ENCODE data around the gene LRCOL1.

LRCOL1 gene

DNA sequence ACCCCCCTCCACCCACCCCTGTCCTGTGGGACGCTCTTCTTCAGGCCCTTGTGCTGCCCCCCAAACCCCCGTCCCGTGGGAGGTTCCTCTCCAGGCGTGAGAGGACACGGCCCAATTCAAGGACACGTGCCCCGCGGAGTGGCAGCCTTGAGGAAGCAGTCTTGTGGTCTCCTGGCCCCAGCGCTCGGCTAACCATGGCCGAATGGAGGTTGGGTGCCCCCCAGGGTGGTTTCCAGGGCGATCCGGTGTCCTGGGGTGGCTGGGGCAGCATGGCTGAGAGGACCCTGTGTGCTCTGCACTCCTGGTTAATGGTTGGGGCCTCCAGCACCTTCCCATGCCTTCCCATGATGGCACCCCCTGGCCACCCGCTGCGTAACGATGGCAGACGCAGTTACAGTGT is 53.6 kb downstream of the LRCOL1 start:
- H3K9me3 ChIP-seq (ENCODE audit: control insufficient read depth, insufficient read depth, low read length) = no peaks in the 10 kb centered on the region
- H3K27me3 ChIP-seq (ENCODE audit: control insufficient read depth, low read length) = no peaks in the 10 kb centered on the region
- no peak overlapping the region for H3K4me3 ChIP-seq (ENCODE audit: low read length)
- TF ChIP-seq EZH2phosphoT487 (IDR thresholded peaks at IDR 0.05; ENCODE audit: borderline replicate concordance, low read length) = no peak
- TF ChIP-seq, protein P1, sequence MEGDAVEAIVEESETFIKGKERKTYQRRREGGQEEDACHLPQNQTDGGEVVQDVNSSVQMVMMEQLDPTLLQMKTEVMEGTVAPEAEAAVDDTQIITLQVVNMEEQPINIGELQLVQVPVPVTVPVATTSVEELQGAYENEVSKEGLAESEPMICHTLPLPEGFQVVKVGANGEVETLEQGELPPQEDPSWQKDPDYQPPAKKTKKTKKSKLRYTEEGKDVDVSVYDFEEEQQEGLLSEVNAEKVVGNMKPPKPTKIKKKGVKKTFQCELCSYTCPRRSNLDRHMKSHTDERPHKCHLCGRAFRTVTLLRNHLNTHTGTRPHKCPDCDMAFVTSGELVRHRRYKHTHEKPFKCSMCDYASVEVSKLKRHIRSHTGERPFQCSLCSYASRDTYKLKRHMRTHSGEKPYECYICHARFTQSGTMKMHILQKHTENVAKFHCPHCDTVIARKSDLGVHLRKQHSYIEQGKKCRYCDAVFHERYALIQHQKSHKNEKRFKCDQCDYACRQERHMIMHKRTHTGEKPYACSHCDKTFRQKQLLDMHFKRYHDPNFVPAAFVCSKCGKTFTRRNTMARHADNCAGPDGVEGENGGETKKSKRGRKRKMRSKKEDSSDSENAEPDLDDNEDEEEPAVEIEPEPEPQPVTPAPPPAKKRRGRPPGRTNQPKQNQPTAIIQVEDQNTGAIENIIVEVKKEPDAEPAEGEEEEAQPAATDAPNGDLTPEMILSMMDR (IDR thresholded peaks at IDR 0.05; ENCODE audit: low read depth, low read length, poor library complexity, severe bottlenecking) = no peak
- peaks cover 27% of the 10 kb centered on the region for H3K4me1 ChIP-seq (ENCODE audit: control insufficient read depth, low read length)
- H4K20me1 ChIP-seq (ENCODE audit: control insufficient read depth, insufficient read depth, low read depth, low read length) = no peaks in the 10 kb centered on the region
- H3F3A ChIP-seq (ENCODE audit: control insufficient read depth, insufficient read depth) = peaks cover 7% of the 10 kb centered on the region
- no peaks in the 10 kb centered on the region for H3K9me2 ChIP-seq (replicated peaks; ENCODE audit: control insufficient read depth, low read length)
- no peak overlapping the region for H3K4me2 ChIP-seq (ENCODE audit: low read length)
- H3K79me2 ChIP-seq (ENCODE audit: control insufficient read depth, low read length) = peaks cover 19% of the 10 kb centered on the region
- no peak overlapping the region for H3K27ac ChIP-seq (ENCODE audit: low read depth, low read length)
- no peaks in the 10 kb centered on the region for H3K36me3 ChIP-seq (ENCODE audit: control insufficient read depth, low read length)

- H3K27me3 ChIP-seq (ENCODE audit: control insufficient read depth, low read length) = no peaks in the 10 kb centered on the region
- H3F3A ChIP-seq (ENCODE audit: control insufficient read depth, insufficient read depth) = peaks cover 7% of the 10 kb centered on the region
- H3K9me3 ChIP-seq (ENCODE audit: control insufficient read depth, insufficient read depth, low read length) = no peaks in the 10 kb centered on the region
- H3K27ac ChIP-seq (ENCODE audit: low read depth, low read length) = no peak overlapping the region
- H3K36me3 ChIP-seq (ENCODE audit: control insufficient read depth, low read length) = no peaks in the 10 kb centered on the region
- H4K20me1 ChIP-seq (ENCODE audit: control insufficient read depth, insufficient read depth, low read depth, low read length) = no peaks in the 10 kb centered on the region
- H3K4me3 ChIP-seq (ENCODE audit: low read length) = no peak overlapping the region
- H3K79me2 ChIP-seq (ENCODE audit: control insufficient read depth, low read length) = peaks cover 13% of the 10 kb centered on the region
- no peak for TF ChIP-seq EZH2phosphoT487 (IDR thresholded peaks at IDR 0.05; ENCODE audit: borderline replicate concordance, low read length)
- TF ChIP-seq, protein P1 (IDR thresholded peaks at IDR 0.05; ENCODE audit: low read depth, low read length, poor library complexity, severe bottlenecking) = no peak
- peaks cover 21% of the 10 kb centered on the region for H3K4me1 ChIP-seq (ENCODE audit: control insufficient read depth, low read length)
- H3K9me2 ChIP-seq (replicated peaks; ENCODE audit: control insufficient read depth, low read length) = no peaks in the 10 kb centered on the region
- no peak overlapping the region for H3K4me2 ChIP-seq (ENCODE audit: low read length)
Measured at GRCh38 chr12:132556216-132556615, 54.2 kb downstream of the LRCOL1 start.

GRCh38 chr12:132555686-132556085 is 54.7 kb downstream of the LRCOL1 start:
- no peak overlapping the region for H3K4me2 ChIP-seq (ENCODE audit: low read length)
- no peaks in the 10 kb centered on the region for H3K9me3 ChIP-seq (ENCODE audit: control insufficient read depth, insufficient read depth, low read length)
- no peaks in the 10 kb centered on the region for H3K36me3 ChIP-seq (ENCODE audit: control insufficient read depth, low read length)
- peaks cover 16% of the 10 kb centered on the region for H3K4me1 ChIP-seq (ENCODE audit: control insufficient read depth, low read length)
- no peaks in the 10 kb centered on the region for H3K9me2 ChIP-seq (replicated peaks; ENCODE audit: control insufficient read depth, low read length)
- H3K27me3 ChIP-seq (ENCODE audit: control insufficient read depth, low read length) = no peaks in the 10 kb centered on the region
- peaks cover 7% of the 10 kb centered on the region for H3F3A ChIP-seq (ENCODE audit: control insufficient read depth, insufficient read depth)
- peaks cover 7% of the 10 kb centered on the region for H3K79me2 ChIP-seq (ENCODE audit: control insufficient read depth, low read length)
- H3K27ac ChIP-seq (ENCODE audit: low read depth, low read length) = no peak overlapping the region
- H4K20me1 ChIP-seq (ENCODE audit: control insufficient read depth, insufficient read depth, low read depth, low read length) = no peaks in the 10 kb centered on the region
- TF ChIP-seq EZH2phosphoT487 (IDR thresholded peaks at IDR 0.05; ENCODE audit: borderline replicate concordance, low read length) = no peak
- TF ChIP-seq, protein P1 (IDR thresholded peaks at IDR 0.05; ENCODE audit: low read depth, low read length, poor library complexity, severe bottlenecking) = no peak
- H3K4me3 ChIP-seq (ENCODE audit: low read length) = no peak overlapping the region

Measured in DOHH2 (cell line).